Measurements from ENCODE around the gene WDTC1. TPM values are rescaled to one million over a fixed set of nuclear protein-coding genes. Genes with fewer than 3 reads are reported as not detected.
"Not testable (repeated sequence)": the region's sequence is repeated elsewhere in the genome, so short reads cannot be mapped to it uniquely, and the experiment has no call there.

Gene WDTC1
- total RNA-seq, 1 experiment from 2014 or later: 20.9 TPM

DNA sequence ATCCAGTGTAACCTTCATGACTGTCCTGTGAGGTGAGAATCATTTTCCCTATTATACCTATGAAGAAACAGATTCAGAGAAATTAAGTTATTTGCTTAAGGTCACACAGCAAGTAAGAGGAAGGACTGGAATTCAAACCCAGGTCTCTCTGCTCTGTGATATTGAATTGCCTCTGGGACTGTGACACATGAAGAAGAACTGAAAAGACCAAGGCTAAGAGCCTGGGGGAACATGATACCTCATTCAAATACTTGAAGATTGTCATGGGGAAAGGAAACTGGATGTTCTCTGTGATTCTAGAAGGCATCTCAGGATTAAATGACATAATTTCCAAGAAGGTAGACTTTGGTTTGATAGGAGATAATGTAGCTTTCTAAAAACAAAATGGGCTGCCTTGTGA is 3.6 kb downstream of the WDTC1 start:
- no peak for DNase-seq (ENCODE audit: low spot score)
- Histone ChIP-seq H3K4me1 (ENCODE audit: insufficient read depth, low read length, poor library complexity, severe bottlenecking) (peaks cover 7% of the 10 kb centered on the region), H3K4me3 (ENCODE audit: low read depth, low read length, poor library complexity, severe bottlenecking) (no peak overlapping the region), H3K27me3 (replicated peaks; ENCODE audit: insufficient read depth, low read depth, low read length, poor library complexity) (no peaks in the 10 kb centered on the region), H3K9me3 (ENCODE audit: low read depth, low read length, poor library complexity, severe bottlenecking) (no peaks in the 10 kb centered on the region), H3K27ac (ENCODE audit: low read depth, low read length, poor library complexity, severe bottlenecking) (no peak overlapping the region), H3K36me3 (ENCODE audit: insufficient read depth, low read length, poor library complexity, severe bottlenecking) (no peaks in the 10 kb centered on the region)
- CTCF ChIA-PET: no interaction called here
- POLR2A ChIA-PET (ENCODE audit: low non-redundant PET): no interaction called here
- TF ChIP-seq, protein P1, sequence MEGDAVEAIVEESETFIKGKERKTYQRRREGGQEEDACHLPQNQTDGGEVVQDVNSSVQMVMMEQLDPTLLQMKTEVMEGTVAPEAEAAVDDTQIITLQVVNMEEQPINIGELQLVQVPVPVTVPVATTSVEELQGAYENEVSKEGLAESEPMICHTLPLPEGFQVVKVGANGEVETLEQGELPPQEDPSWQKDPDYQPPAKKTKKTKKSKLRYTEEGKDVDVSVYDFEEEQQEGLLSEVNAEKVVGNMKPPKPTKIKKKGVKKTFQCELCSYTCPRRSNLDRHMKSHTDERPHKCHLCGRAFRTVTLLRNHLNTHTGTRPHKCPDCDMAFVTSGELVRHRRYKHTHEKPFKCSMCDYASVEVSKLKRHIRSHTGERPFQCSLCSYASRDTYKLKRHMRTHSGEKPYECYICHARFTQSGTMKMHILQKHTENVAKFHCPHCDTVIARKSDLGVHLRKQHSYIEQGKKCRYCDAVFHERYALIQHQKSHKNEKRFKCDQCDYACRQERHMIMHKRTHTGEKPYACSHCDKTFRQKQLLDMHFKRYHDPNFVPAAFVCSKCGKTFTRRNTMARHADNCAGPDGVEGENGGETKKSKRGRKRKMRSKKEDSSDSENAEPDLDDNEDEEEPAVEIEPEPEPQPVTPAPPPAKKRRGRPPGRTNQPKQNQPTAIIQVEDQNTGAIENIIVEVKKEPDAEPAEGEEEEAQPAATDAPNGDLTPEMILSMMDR (conservative IDR thresholded peaks at IDR 0.05; ENCODE audit: low read depth, low read length): no peak
- no peak for TF ChIP-seq EZH2 (IDR thresholded peaks at IDR 0.05; ENCODE audit: borderline replicate concordance, low read depth, low read length, poor library complexity, severe bottlenecking)
- intact Hi-C loops (cut with micrococcal nuclease; ENCODE audit: unreplicated experiment): no loop called here
- TSS peak; percentile 50 for BruUV-seq (replicated peaks)

DNA sequence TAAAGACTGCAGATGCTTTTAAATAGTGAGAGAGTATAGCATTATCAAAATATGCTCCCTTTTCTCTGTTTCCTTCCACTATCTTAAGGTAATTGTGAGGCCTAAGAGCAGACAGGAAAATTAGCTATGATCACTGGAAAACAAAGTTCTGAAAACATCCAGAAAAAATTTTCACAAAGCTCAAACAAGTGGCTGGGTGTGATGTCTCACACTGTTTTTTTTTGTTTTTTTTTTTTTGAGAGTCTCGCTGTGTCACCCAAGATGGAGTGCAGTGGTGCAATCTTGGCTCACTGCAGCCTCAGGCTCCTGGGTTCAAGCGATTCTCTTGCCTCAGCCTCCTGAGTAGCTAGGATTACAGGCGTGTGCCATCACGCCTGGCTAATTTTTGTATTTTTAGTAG is 7.2 kb downstream of the WDTC1 start:
- no peaks in the 10 kb centered on the region for H3K27me3 ChIP-seq (replicated peaks; ENCODE audit: insufficient read depth, low read depth, low read length, poor library complexity)
- H3K27ac ChIP-seq (ENCODE audit: low read depth, low read length, poor library complexity, severe bottlenecking): no peak overlapping the region
- no TSS peak for BruUV-seq (replicated peaks)
- H3K36me3 ChIP-seq (ENCODE audit: insufficient read depth, low read length, poor library complexity, severe bottlenecking): no peaks in the 10 kb centered on the region
- no peak for DNase-seq (ENCODE audit: low spot score)
- POLR2A ChIA-PET (ENCODE audit: low non-redundant PET): no interaction called here
- no peaks in the 10 kb centered on the region for H3K4me1 ChIP-seq (ENCODE audit: insufficient read depth, low read length, poor library complexity, severe bottlenecking)
- TF ChIP-seq EZH2 (IDR thresholded peaks at IDR 0.05; ENCODE audit: borderline replicate concordance, low read depth, low read length, poor library complexity, severe bottlenecking): no peak
- TF ChIP-seq, protein P1 (conservative IDR thresholded peaks at IDR 0.05; ENCODE audit: low read depth, low read length): no peak
- intact Hi-C loops (cut with micrococcal nuclease; ENCODE audit: unreplicated experiment): no loop called here
- H3K9me3 ChIP-seq (ENCODE audit: low read depth, low read length, poor library complexity, severe bottlenecking): no peaks in the 10 kb centered on the region
- H3K4me3 ChIP-seq (ENCODE audit: low read depth, low read length, poor library complexity, severe bottlenecking): no peak overlapping the region
- CTCF ChIA-PET: interaction anchor here (0.6 kb wide), 1 partner anchor 67 kb away, joined by 6 read pairs; no protein-coding TSS in a partner anchor

DNA sequence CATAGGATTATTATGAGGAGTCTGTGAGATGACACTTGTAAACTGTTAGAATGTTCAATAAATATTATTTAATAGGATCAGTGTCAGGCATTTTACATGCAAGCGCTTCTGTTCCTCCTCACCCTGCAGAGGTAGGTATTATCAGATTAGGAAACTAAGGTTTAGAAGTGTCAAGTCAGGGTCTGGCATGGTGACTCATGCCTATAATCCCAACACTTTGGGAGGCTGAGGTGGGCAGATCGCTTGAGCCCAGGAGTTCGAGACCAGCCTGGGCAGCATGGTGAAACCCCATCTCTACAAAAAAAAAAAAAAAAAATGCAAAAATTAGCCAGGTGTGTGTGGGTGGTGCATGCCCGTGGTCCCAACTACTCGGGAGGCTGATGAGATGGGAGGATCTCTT is 9.2 kb downstream of the WDTC1 start:
- H3K4me3 ChIP-seq (ENCODE audit: low read depth, low read length, poor library complexity, severe bottlenecking); H3K36me3 ChIP-seq (ENCODE audit: insufficient read depth, low read length, poor library complexity, severe bottlenecking); DNase-seq (ENCODE audit: low spot score); intact Hi-C loops (cut with micrococcal nuclease; ENCODE audit: unreplicated experiment); H3K9me3 ChIP-seq (ENCODE audit: low read depth, low read length, poor library complexity, severe bottlenecking); POLR2A ChIA-PET (ENCODE audit: low non-redundant PET); H3K27me3 ChIP-seq (replicated peaks; ENCODE audit: insufficient read depth, low read depth, low read length, poor library complexity); H3K4me1 ChIP-seq (ENCODE audit: insufficient read depth, low read length, poor library complexity, severe bottlenecking); BruUV-seq (replicated peaks); CTCF ChIA-PET; H3K27ac ChIP-seq (ENCODE audit: low read depth, low read length, poor library complexity, severe bottlenecking): not testable (repeated sequence)

DNA sequence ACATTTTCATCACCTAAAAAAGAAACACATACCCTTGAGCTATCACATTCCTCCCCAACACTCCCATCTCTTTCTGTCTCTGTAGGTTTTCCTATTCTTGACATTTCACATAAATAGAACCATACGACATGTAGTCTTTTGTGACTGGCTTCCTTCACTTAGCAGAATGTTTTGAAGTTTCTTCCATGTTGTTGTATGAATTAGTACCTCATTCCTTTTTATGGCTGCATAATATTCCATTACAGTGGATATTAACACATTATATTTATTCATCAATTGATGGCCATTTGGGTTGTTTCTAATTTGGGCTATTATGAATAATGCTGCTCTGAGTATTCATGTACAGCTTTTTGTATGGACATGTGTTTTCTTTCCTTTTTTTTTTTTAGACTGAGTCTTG is 11.8 kb downstream of the WDTC1 start:
- CTCF ChIA-PET: no interaction called here
- intact Hi-C loops (cut with micrococcal nuclease; ENCODE audit: unreplicated experiment): no loop called here

More for the DNA sequence above, 11.8 kb downstream of the WDTC1 start:
- Histone ChIP-seq H3K36me3 (ENCODE audit: insufficient read depth, low read length, poor library complexity, severe bottlenecking) (no peaks in the 10 kb centered on the region), H3K27me3 (replicated peaks; ENCODE audit: insufficient read depth, low read depth, low read length, poor library complexity) (no peaks in the 10 kb centered on the region), H3K4me3 (ENCODE audit: low read depth, low read length, poor library complexity, severe bottlenecking) (no peak overlapping the region), H3K9me3 (ENCODE audit: low read depth, low read length, poor library complexity, severe bottlenecking) (no peaks in the 10 kb centered on the region), H3K4me1 (ENCODE audit: insufficient read depth, low read length, poor library complexity, severe bottlenecking) (no peaks in the 10 kb centered on the region), H3K27ac (ENCODE audit: low read depth, low read length, poor library complexity, severe bottlenecking) (no peak overlapping the region)
- DNase-seq (ENCODE audit: low spot score): no peak
- TF ChIP-seq, protein P1 (conservative IDR thresholded peaks at IDR 0.05; ENCODE audit: low read depth, low read length): no peak
- TF ChIP-seq EZH2 (IDR thresholded peaks at IDR 0.05; ENCODE audit: borderline replicate concordance, low read depth, low read length, poor library complexity, severe bottlenecking): no peak
- POLR2A ChIA-PET (ENCODE audit: low non-redundant PET): no interaction called here
- BruUV-seq (replicated peaks): no TSS peak

Data from A673 (cell line).